Neural cell (in vitro differentiated cells): Measurements from ENCODE around the gene SEC11C. TPM values are rescaled to one million over a fixed set of nuclear protein-coding genes. Genes with fewer than 3 reads are reported as not detected.

Experiments
- H2AFZ ChIP-seq: fragments of 200-600, 300-800 bp; sonication (generic), shearing (Covaris generic); 2 replicates; pipeline ENCODE4 v1.6.0; 2014; ENCODE audit warnings: low read depth, mild to moderate bottlenecking, antibody characterized with exemption, low read length, moderate library complexity
- H3F3A ChIP-seq: fragments of 200-600 bp; shearing (Covaris generic); 2 replicates; pipeline ENCODE4 v1.6.1; 2016; ENCODE audit warnings: mild to moderate bottlenecking, moderate library complexity, mixed read lengths, antibody characterized with exemption, low read length; ENCODE audit not compliant: insufficient read depth, poor library complexity, severe bottlenecking
- H3K27ac ChIP-seq: fragments of 200-600, 300-800 bp; sonication (generic), shearing (Covaris generic); 2 replicates; pipeline ENCODE4 v1.5.1; 2014; ENCODE audit warnings: mild to moderate bottlenecking, low read length, moderate library complexity
- H3K27me3 ChIP-seq: fragments of 300-800, 200-600 bp; sonication (generic), shearing (Covaris generic); 2 replicates; pipeline ENCODE4 v1.6.0; 2014; ENCODE audit warnings: mild to moderate bottlenecking, low read depth, low read length, moderate library complexity; ENCODE audit not compliant: insufficient read depth
- H3K36me3 ChIP-seq: fragments of 300-800, 200-600 bp; sonication (generic), shearing (Covaris generic); 2 replicates; pipeline ENCODE4 v1.5.1; 2014; ENCODE audit warnings: mild to moderate bottlenecking, antibody characterized with exemption, low read length, moderate library complexity; ENCODE audit not compliant: insufficient read depth
- H3K4me2 ChIP-seq: fragments of 300-800, 200-600 bp; sonication (generic), shearing (Covaris generic); 2 replicates; pipeline ENCODE4 v1.6.0; 2014; ENCODE audit warnings: mild to moderate bottlenecking, low read length
- H3K4me3 ChIP-seq: fragments of 300-800, 200-600 bp; sonication (generic), shearing (Covaris generic); 2 replicates; pipeline ENCODE4 v1.5.1; 2014; ENCODE audit warnings: mild to moderate bottlenecking, low read length, moderate library complexity
- H3K79me2 ChIP-seq: fragments of 200-600 bp; shearing (Covaris generic); replicated peaks from 2 replicates; pipeline ENCODE4 v1.6.0; 2014; ENCODE audit warnings: mild to moderate bottlenecking, low read length, moderate library complexity; ENCODE audit not compliant: insufficient read depth
- H3K9ac ChIP-seq: fragments of 300-800, 200-600 bp; sonication (generic), shearing (Covaris generic); 2 replicates; pipeline ENCODE4 v1.6.1; 2016; ENCODE audit warnings: mild to moderate bottlenecking, low read length, mixed read lengths
- H3K9me2 ChIP-seq: fragments of 200-600 bp; shearing (Covaris generic); 2 replicates; pipeline ENCODE4 v1.6.1; 2016; ENCODE audit warnings: mild to moderate bottlenecking, low read length, mixed read lengths; ENCODE audit not compliant: insufficient read depth
- H3K9me3 ChIP-seq: fragments of 200-600, 300-800 bp; sonication (generic), shearing (Covaris generic); 2 replicates; pipeline ENCODE4 v1.6.1; 2016; ENCODE audit warnings: mild to moderate bottlenecking, mixed run types, low read length, moderate library complexity, mixed read lengths
- H4K20me1 ChIP-seq: fragments of 200-600 bp; shearing (Covaris generic); 2 replicates; pipeline ENCODE4 v1.6.1; 2016; ENCODE audit warnings: mild to moderate bottlenecking, mixed run types; ENCODE audit not compliant: insufficient read depth
- CTCF ChIP-seq: fragments of 450-650 bp; IDR thresholded peaks from 2 replicates; pipeline ENCODE4 v1.5.1; 2014; ENCODE audit warnings: antibody characterized with exemption, mild to moderate bottlenecking, moderate library complexity; ENCODE audit not compliant: poor library complexity, severe bottlenecking
- EP300 ChIP-seq: fragments of 450-650 bp; conservative IDR thresholded peaks from 2 replicates; pipeline ENCODE4 v1.6.1; 2014; ENCODE audit warnings: antibody characterized with exemption, mild to moderate bottlenecking, moderate library complexity; ENCODE audit not compliant: poor library complexity, severe bottlenecking
- EZH2 ChIP-seq: fragments of 200-600, 300-800 bp; shearing (Covaris generic), sonication (generic); IDR thresholded peaks from 2 replicates; pipeline ENCODE4 v1.6.1; 2014; ENCODE audit warnings: antibody characterized with exemption, low read length, borderline replicate concordance, mild to moderate bottlenecking; ENCODE audit not compliant: insufficient read depth, poor library complexity, severe bottlenecking
- MXI1 ChIP-seq: fragments of 450-650 bp; conservative IDR thresholded peaks from 2 replicates; pipeline ENCODE4 v1.6.1; 2014; ENCODE audit warnings: antibody characterized with exemption, mild to moderate bottlenecking; ENCODE audit not compliant: poor library complexity, severe bottlenecking
- POLR2AphosphoS5 ChIP-seq: IDR thresholded peaks from 2 replicates; pipeline ENCODE4 v1.6.1; 2012
- RAD21 ChIP-seq: fragments of 450-650 bp; conservative IDR thresholded peaks from 2 replicates; pipeline ENCODE4 v1.6.1; 2014; ENCODE audit warnings: antibody characterized with exemption, mild to moderate bottlenecking, moderate library complexity
- REST ChIP-seq: IDR thresholded peaks from 2 replicates; pipeline ENCODE4 v1.6.1; 2012; ENCODE audit warnings: borderline replicate concordance
- SMC3 ChIP-seq: fragments of 450-650 bp; conservative IDR thresholded peaks from 2 replicates; pipeline ENCODE4 v1.6.1; 2014; ENCODE audit warnings: antibody characterized with exemption, mild to moderate bottlenecking, moderate library complexity; ENCODE audit not compliant: poor library complexity
- TAF1 ChIP-seq: IDR thresholded peaks from 2 replicates; pipeline ENCODE4 v1.6.1; 2012; ENCODE audit warnings: low read depth
- polyA plus RNA-seq: library from polyadenylated mRNA; depleted of rRNA; stranded (reverse); fragments of >200 nt; gene quantifications from 2 replicates; pipeline ENCODE4 v1.2.3, GENCODE V29; 2014

The SEC11C gene
- polyA plus RNA-seq, 1 donor from 2014 or later: 211 TPM

- Histone ChIP-seq H4K20me1 (no peaks in the 10 kb centered on the region), H3K4me3 (peak overlapping the region; percentile 93), H3K27me3 (no peaks in the 10 kb centered on the region), H3K27ac (peak overlapping the region; percentile 92), H3K9me3 (no peaks in the 10 kb centered on the region), H2AFZ (no peak overlapping the region), H3K4me2 (no peak overlapping the region), H3K9ac (peak overlapping the region; percentile 77), H3K9me2 (no peaks in the 10 kb centered on the region), H3K36me3 (no peaks in the 10 kb centered on the region), H3K79me2 (peaks cover 9% of the 10 kb centered on the region), H3F3A (no peaks in the 10 kb centered on the region)
- no peak for TF ChIP-seq EP300
- TF ChIP-seq REST: peak; percentile 14
- no peak for TF ChIP-seq SMC3
- TF ChIP-seq RAD21: no peak
- TF ChIP-seq EZH2: no peak
- no peak for TF ChIP-seq TAF1
Observed at GRCh38 chr18:59139291-59139614, 431 bp upstream of the SEC11C start.

- Histone ChIP-seq H3F3A (no peaks in the 10 kb centered on the region), H3K9me2 (no peaks in the 10 kb centered on the region), H4K20me1 (no peaks in the 10 kb centered on the region), H3K27me3 (no peaks in the 10 kb centered on the region), H3K9ac (peak overlapping the region; percentile 77), H3K4me3 (peak overlapping the region; percentile 93), H3K9me3 (no peaks in the 10 kb centered on the region), H3K4me2 (peak overlapping the region; percentile 83), H3K79me2 (peaks cover 21% of the 10 kb centered on the region), H3K27ac (peak overlapping the region; percentile 92), H3K36me3 (no peaks in the 10 kb centered on the region), H2AFZ (peak overlapping the region; percentile 61)
- TF ChIP-seq EZH2 (no peak), CTCF (peak; percentile 56), TAF1 (no peak), POLR2AphosphoS5 (no peak), SMC3 (peak; percentile 22), REST (peak; percentile 6), RAD21 (no peak), EP300 (no peak), MXI1 (no peak)
Observed at GRCh38 chr18:59140302-59140885, 710 bp downstream of the SEC11C start.
